Psoas muscle (tissue), 8 donors: ENCODE results near the gene MAGI1. TPM values are rescaled to one million over a fixed set of nuclear protein-coding genes. Genes with fewer than 3 reads are reported as not detected.

Experiments used
- ATAC-seq, 4 donors: fragments of 200-7000 bp; cut with Tn5 transposase; one replicate each; pipeline ENCODE4 v1.9.1; 2020; ENCODE audit warnings: moderate library complexity in 3 of 4, mild to moderate bottlenecking in 2 of 4
- DNase-seq, 2 donors: peaks; one replicate each; pipeline ENCODE4 v3.0.0-alpha.2; 2020
- H3K27ac ChIP-seq: fragments of 200-600 bp; one replicate; pipeline ENCODE4 v1.8.0; 2022
- H3K27me3 ChIP-seq, 3 donors: fragments of 200-600 bp in 1 of 3; one replicate each; pipeline versions ENCODE4 v1.6.1 to v1.8.0; 2013 to 2022; ENCODE audit warnings: low read length in 2 of 3, mild to moderate bottlenecking in 2 of 3, moderate library complexity in 1 of 3; ENCODE audit not compliant: insufficient read depth in 3 of 3
- H3K36me3 ChIP-seq, 2 donors: fragments of 200-600 bp in 1 of 2; one replicate each; pipeline versions ENCODE4 v1.6.1 to v1.8.0; 2013 to 2022; ENCODE audit warnings: low read depth in 1 of 2, mild to moderate bottlenecking in 1 of 2, moderate library complexity in 1 of 2; ENCODE audit not compliant: insufficient read depth in 1 of 2
- H3K4me1 ChIP-seq: fragments of 200-600 bp; one replicate; pipeline ENCODE4 v1.8.0; 2022
- H3K4me3 ChIP-seq: fragments of 200-600 bp; one replicate; pipeline ENCODE4 v1.8.0; 2022; ENCODE audit warnings: mild to moderate bottlenecking
- H3K9me3 ChIP-seq: fragments of 200-600 bp; one replicate; pipeline ENCODE4 v1.8.0; 2022
- CTCF ChIP-seq: fragments of 200-600 bp; IDR thresholded peaks from one replicate; pipeline ENCODE4 v1.8.0; 2022; ENCODE audit warnings: antibody characterized with exemption
- WGBS, 3 donors: extraction: QIAGEN DNeasy Blood & Tissue Kit; methylation state at CpG; one replicate each; pipeline versions ENCODE4 v1.1.6 to v1.1.7; 2013; 5-methylcytosine and 5-hydroxymethylcytosine counted together
- intact Hi-C, 2 donors: fragments of 100-400 bp; cut with DNase I; formaldehyde crosslinking; loops; one replicate each; pipeline versions ENCODE4 v1.11.0 to v1.14.2; 2022
- polyA plus RNA-seq, 3 donors: library from polyadenylated mRNA; stranded (reverse); fragments of 200-250 nt; gene quantifications; one replicate each; pipeline ENCODE4 v1.2.3, GENCODE V29; 2013
- total RNA-seq, 4 donors: library from RNA; stranded (reverse); fragmentation: NEBNext Ultra II Directional in 2 of 4; extraction: Animal tissue kit (Norgen Biotek cat#: 25700) in 2 of 4; gene quantifications; one replicate each; pipeline versions ENCODE4 v1.2.1 to v1.2.4, GENCODE V29; 2021 to 2023
- donor health status: healthy with polysubstance abuse.
- donor health status: DM: no; HTN: no; CAD: no; lungs with moderate emphysema.
- donor health status: Bipolar disorder and iron deficiency.
- donor health status: healthy.
- donor health status: DM: yes; HTN: yes; CAD: no.
- donor health status: DM: no; HTN: no; CAD: no.
- donor health status: DM: no; HTN: no; CAD: no.
- donor health status: DM: yes; HTN: yes; CAD: no.

Gene MAGI1
- total and polyA plus RNA-seq, 7 donors: 4.5 to 8.1 (median 6.3) TPM

DNA sequence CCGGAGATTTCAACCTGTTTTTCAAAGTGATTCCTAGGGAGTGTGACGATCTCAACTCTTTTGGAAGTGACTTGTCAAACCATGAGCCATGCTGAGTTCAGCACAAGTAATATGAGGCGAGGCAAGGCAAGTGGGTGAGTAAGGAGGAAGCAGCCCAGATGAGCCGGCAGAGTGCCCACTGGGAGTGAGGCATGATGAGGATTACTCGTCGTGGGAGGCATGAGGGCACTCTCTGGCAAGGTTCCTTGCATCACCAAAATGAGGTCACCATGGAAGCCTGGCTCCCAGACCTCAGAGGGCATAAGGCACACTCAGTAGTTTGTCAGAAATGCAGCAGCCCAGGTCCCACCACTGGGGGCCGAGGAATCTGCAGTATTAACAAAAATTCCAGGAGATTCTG is 636.1 kb downstream of the MAGI1 start:
- intact Hi-C loops: no loop called here
- Histone ChIP-seq H3K27ac (no peak overlapping the region), H3K9me3 (no peaks in the 10 kb centered on the region), H3K36me3 (no peaks in the 10 kb centered on the region), H3K4me1 (peaks cover 5% of the 10 kb centered on the region), H3K4me3 (no peak overlapping the region), H3K27me3 (no peaks in the 10 kb centered on the region)
- peak; percentile 61 to 89 for DNase-seq
- peak; percentile 95 to 99 (median 98) for ATAC-seq
- 24 to 52% (median 35%) methylated on average over 7 of the region's 7 CpGs for WGBS, 3 donors
- TF ChIP-seq CTCF: no peak

- H3K27me3 ChIP-seq: no peaks in the 10 kb centered on the region
- H3K27ac ChIP-seq: no peak overlapping the region
- no peak overlapping the region for H3K4me3 ChIP-seq
- no peak for ATAC-seq
- 41 to 52% (median 49%) methylated on average over 10 of the region's 10 CpGs for WGBS, 3 donors
- no peaks in the 10 kb centered on the region for H3K36me3 ChIP-seq
- H3K4me1 ChIP-seq: peaks cover 5% of the 10 kb centered on the region
- no peaks in the 10 kb centered on the region for H3K9me3 ChIP-seq
- no peak for TF ChIP-seq CTCF
- intact Hi-C loops: no loop called here
- DNase-seq: no peak
Observed at GRCh38 chr3:65401359-65402305, 637.1 kb downstream of the MAGI1 start.

DNA sequence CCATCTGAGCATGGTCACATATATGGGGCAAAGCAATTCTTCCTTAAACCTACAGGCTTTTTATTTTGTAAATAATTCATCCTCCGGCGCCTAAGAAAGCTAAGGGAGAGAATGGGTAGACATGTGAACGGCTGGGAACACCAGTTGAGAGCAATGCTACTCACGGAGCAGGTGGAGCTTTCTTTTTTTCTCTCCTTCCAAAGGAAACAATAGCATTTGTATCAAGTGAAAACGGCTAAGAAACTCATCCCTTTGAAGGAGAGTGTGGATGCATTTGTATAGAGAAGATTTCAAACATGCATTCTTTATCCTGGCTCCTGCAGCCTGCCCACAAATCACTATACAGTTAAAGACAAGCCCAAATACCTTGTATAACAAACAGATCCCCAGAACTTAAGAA is 637.8 kb downstream of the MAGI1 start:
- no peak for ATAC-seq
- 84 to 86% (median 85%) methylated on average over 5 of the region's 5 CpGs for WGBS, 3 donors
- no peaks in the 10 kb centered on the region for H3K9me3 ChIP-seq
- no peak overlapping the region for H3K27ac ChIP-seq
- DNase-seq: no peak
- peaks cover 5% of the 10 kb centered on the region for H3K4me1 ChIP-seq
- H3K27me3 ChIP-seq: no peaks in the 10 kb centered on the region
- intact Hi-C loops: no loop called here
- TF ChIP-seq CTCF: no peak
- no peak overlapping the region for H3K4me3 ChIP-seq
- no peaks in the 10 kb centered on the region for H3K36me3 ChIP-seq

DNA sequence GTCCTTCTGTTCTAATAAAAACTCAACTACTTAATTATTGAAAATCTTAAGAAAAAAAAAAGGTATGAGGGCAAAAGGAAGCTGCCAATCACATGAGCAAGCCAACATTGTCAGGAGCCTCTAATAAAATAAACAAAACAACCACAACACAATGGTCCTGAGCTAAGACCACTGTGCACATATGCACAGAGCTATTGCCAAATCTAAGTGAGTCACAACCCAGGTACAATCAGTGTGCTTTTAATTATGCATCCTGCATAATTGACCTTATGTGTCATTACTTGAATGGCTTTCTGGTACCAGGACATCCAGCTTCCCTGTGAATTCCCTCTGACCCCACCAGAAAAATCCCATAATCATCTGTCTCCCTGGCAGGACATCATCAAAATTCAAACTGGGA is 639.8 kb downstream of the MAGI1 start:
- ATAC-seq (no peak), DNase-seq (no peak)
- H3K27ac ChIP-seq: no peak overlapping the region
- H3K9me3 ChIP-seq: no peaks in the 10 kb centered on the region
- no peaks in the 10 kb centered on the region for H3K27me3 ChIP-seq
- H3K4me3 ChIP-seq: no peak overlapping the region
- H3K36me3 ChIP-seq: no peaks in the 10 kb centered on the region
- no peak for TF ChIP-seq CTCF
- peaks cover 5% of the 10 kb centered on the region for H3K4me1 ChIP-seq
- intact Hi-C loops: no loop called here
